Suprapubic skin (tissue), 4 donors: ENCODE data around the gene GLIPR1L2. TPM values are rescaled to one million over a fixed set of nuclear protein-coding genes. Genes with fewer than 3 reads are reported as not detected.
"Not testable (repeated sequence)": the region's sequence is repeated elsewhere in the genome, so short reads cannot be mapped to it uniquely, and the experiment has no call there.

ENCODE experiments used
- DNase-seq, 2 donors: peaks; one replicate each; pipeline ENCODE4 v3.0.0-alpha.2; 2019; ENCODE audit warnings: low spot score in 2 of 2
- H3K27ac ChIP-seq: fragments of 200-600 bp; sonication (generic); one replicate; pipeline ENCODE4 v1.5.1; 2019
- H3K27me3 ChIP-seq: fragments of 200-600 bp; sonication (generic); one replicate; pipeline ENCODE4 v1.5.1; 2019
- H3K36me3 ChIP-seq: fragments of 200-600 bp; sonication (generic); one replicate; pipeline ENCODE4 v1.5.1; 2019
- H3K4me1 ChIP-seq: fragments of 200-600 bp; sonication (generic); one replicate; pipeline ENCODE4 v1.5.1; 2019
- H3K4me3 ChIP-seq: fragments of 200-600 bp; sonication (generic); one replicate; pipeline ENCODE4 v1.5.1; 2019; ENCODE audit warnings: mild to moderate bottlenecking
- H3K9me3 ChIP-seq: fragments of 200-600 bp; sonication (generic); one replicate; pipeline ENCODE4 v1.5.1; 2019
- EP300 ChIP-seq: sonication (generic); formaldehyde crosslinking; IDR thresholded peaks from one replicate; pipeline ENCODE4 v1.6.1; 2017; ENCODE audit warnings: antibody characterized with exemption
- POLR2A ChIP-seq, 2 donors: fragments of 450-650 bp; IDR thresholded peaks; one replicate each; pipeline ENCODE4 v1.6.1; 2017; ENCODE audit warnings: antibody characterized with exemption in 2 of 2, mild to moderate bottlenecking in 2 of 2, moderate library complexity in 2 of 2
- POLR2AphosphoS5 ChIP-seq, 3 donors: sonication (generic); formaldehyde crosslinking; IDR thresholded peaks; one replicate each; pipeline ENCODE4 v1.6.1; 2017; ENCODE audit warnings: antibody characterized with exemption in 3 of 3
- WGBS: methylation state at CpG from one replicate; pipeline ENCODE4 v1.1.5; 2018; 5-methylcytosine and 5-hydroxymethylcytosine counted together
- total RNA-seq, 4 donors: library from RNA; depleted of rRNA; stranded (reverse); fragments of >200 nt; gene quantifications; one replicate each; pipeline ENCODE4 v1.1.0, GENCODE V29; 2016
- TF ChIP-seq, protein P1 (sequence below), 2 donors: fragments of 200-600 bp in 1 of 2; fragments of 450-650 bp in 1 of 2; sonication (generic) in 1 of 2; IDR thresholded peaks; one replicate each; pipeline ENCODE4 v1.5.1; 2016 to 2019; ENCODE audit warnings: antibody characterized with exemption in 2 of 2, mild to moderate bottlenecking in 1 of 2, moderate library complexity in 1 of 2

The GLIPR1L2 gene
- total RNA-seq, 4 donors from 2014 or later: 0.60 to 3.1 (median 2.3) TPM

DNA sequence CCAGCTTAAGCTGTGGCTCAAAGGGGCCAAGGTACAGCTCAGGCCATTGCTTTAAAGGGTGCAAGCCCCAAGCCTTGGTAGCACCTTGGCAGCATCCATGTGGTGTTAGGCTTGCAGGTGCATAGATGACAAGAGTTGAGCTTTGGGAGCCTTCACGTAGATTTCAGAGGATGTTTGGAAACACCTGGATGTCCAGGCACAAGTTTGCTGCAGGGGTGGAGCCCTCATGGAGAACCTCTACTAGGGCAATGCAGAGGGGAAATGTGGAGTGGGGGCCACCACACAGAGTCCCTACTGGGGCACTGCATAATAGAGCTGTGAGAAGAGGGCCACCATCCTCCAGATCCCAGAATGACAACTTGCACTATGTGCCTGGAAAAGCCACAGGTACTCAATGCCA lies 37.9 kb downstream of the GLIPR1L2 start:
- no peak for DNase-seq
- Histone ChIP-seq H3K4me1 (no peaks in the 10 kb centered on the region), H3K27me3 (no peaks in the 10 kb centered on the region), H3K27ac (no peak overlapping the region), H3K4me3 (no peak overlapping the region), H3K36me3 (no peaks in the 10 kb centered on the region), H3K9me3 (peaks cover 11% of the 10 kb centered on the region)
- TF ChIP-seq POLR2A (IDR thresholded peaks at IDR 0.05): no peak
- TF ChIP-seq POLR2AphosphoS5 (IDR thresholded peaks at IDR 0.05): no peak
- TF ChIP-seq, protein P1, sequence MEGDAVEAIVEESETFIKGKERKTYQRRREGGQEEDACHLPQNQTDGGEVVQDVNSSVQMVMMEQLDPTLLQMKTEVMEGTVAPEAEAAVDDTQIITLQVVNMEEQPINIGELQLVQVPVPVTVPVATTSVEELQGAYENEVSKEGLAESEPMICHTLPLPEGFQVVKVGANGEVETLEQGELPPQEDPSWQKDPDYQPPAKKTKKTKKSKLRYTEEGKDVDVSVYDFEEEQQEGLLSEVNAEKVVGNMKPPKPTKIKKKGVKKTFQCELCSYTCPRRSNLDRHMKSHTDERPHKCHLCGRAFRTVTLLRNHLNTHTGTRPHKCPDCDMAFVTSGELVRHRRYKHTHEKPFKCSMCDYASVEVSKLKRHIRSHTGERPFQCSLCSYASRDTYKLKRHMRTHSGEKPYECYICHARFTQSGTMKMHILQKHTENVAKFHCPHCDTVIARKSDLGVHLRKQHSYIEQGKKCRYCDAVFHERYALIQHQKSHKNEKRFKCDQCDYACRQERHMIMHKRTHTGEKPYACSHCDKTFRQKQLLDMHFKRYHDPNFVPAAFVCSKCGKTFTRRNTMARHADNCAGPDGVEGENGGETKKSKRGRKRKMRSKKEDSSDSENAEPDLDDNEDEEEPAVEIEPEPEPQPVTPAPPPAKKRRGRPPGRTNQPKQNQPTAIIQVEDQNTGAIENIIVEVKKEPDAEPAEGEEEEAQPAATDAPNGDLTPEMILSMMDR (IDR thresholded peaks at IDR 0.05): no peak
- no peak for TF ChIP-seq EP300
- WGBS: 100% methylated on average over 1 of the region's 1 CpG

DNA sequence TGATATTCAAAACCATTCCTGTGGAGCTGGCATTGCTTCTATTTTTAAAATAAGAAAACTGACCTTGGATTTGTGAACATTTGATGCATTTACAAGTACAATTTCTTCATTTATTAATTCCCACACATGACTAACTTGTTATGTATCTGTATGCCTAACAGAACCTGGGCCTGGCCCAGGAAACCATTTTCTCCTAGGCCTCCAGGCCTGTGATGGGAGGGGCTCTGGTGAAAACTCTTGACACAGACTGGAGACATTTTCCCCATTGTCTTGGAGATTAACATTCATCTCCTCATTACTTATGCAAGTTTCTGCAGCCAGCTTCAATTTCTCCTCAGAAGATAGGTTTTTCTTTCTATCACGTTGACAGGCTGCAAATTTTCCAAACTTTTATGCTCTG lies 42.0 kb downstream of the GLIPR1L2 start:
- no peak overlapping the region for H3K4me3 ChIP-seq
- DNase-seq: no peak
- WGBS: 58% methylated on average over 1 of the region's 1 CpG

DNA sequence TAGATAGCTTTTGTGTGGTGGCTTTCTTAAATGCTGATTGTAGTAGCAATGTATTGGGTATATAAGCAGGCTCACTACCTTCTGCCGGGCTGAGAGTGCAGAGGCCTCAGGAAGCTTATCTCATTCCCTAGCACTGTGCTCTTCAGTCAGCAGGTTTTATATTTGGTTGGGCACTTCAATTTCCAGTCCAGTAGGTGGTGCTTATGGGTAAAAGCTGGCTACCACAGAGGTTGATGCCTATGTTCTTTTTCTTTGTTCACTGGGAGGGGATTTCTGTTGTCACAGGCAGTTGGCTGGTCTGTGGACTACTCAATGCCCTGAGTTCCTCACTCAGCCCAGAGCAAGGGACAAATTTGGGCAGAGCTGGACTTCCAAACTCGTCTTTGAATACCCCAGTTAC lies 46.7 kb downstream of the GLIPR1L2 start:
- DNase-seq: no peak
- Histone ChIP-seq H3K36me3 (no peaks in the 10 kb centered on the region), H3K9me3 (peaks cover 3% of the 10 kb centered on the region), H3K4me3 (no peak overlapping the region), H3K27ac (no peak overlapping the region), H3K4me1 (no peaks in the 10 kb centered on the region), H3K27me3 (no peaks in the 10 kb centered on the region)
- 84% methylated on average over 2 of the region's 2 CpGs for WGBS
- TF ChIP-seq POLR2AphosphoS5 (IDR thresholded peaks at IDR 0.05) (no peak), EP300 (no peak), POLR2A (IDR thresholded peaks at IDR 0.05) (no peak)
- TF ChIP-seq, protein P1 (IDR thresholded peaks at IDR 0.05): no peak

More for the DNA sequence above, 42.0 kb downstream of the GLIPR1L2 start:
- Histone ChIP-seq H3K36me3 (no peaks in the 10 kb centered on the region), H3K27me3 (no peaks in the 10 kb centered on the region), H3K9me3 (peaks cover 9% of the 10 kb centered on the region), H3K4me1 (no peaks in the 10 kb centered on the region), H3K27ac (no peak overlapping the region)
- TF ChIP-seq POLR2AphosphoS5 (IDR thresholded peaks at IDR 0.05): no peak

DNA sequence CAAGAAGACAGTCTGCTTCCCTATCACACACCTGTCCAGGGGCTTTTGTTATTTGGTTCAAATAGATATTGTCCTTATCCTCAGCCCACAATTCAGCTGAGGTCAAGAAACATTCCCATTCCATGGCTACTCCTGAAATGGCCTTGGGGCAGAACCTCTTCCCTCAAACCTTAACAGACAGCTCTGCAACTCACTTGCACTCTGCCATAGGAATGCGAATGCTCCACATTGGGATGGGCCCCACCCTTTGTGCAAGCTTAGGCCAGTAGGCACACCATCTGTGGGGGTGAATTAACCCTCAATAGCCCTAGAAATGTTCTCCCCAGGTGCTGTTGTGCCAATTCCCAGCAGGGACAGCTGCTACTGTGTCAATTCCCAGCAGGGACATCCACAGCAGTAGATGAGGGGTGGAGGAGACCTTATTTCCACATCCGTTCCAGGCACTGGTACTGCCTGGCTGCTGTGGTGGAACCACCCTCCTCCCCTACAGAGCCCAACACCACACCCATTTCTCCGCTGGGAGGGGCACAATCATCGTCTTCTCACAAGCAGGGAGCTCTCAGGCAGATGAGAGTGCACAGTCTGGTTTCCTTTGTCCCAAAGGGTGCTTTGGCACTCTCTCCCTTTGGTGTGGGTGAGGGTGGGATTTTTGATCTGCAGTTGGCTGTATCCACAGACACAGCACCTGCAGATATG lies 47.3 kb downstream of the GLIPR1L2 start:
- DNase-seq: no peak
- Histone ChIP-seq H3K27me3 (no peaks in the 10 kb centered on the region), H3K4me1 (no peaks in the 10 kb centered on the region), H3K27ac (no peak overlapping the region), H3K4me3 (no peak overlapping the region), H3K9me3 (peaks cover 3% of the 10 kb centered on the region), H3K36me3 (no peaks in the 10 kb centered on the region)
- WGBS: 83% methylated on average over 4 of the region's 4 CpGs
- TF ChIP-seq POLR2AphosphoS5 (IDR thresholded peaks at IDR 0.05) (no peak), EP300 (no peak), POLR2A (IDR thresholded peaks at IDR 0.05) (no peak)
- TF ChIP-seq, protein P1 (IDR thresholded peaks at IDR 0.05): no peak

DNA sequence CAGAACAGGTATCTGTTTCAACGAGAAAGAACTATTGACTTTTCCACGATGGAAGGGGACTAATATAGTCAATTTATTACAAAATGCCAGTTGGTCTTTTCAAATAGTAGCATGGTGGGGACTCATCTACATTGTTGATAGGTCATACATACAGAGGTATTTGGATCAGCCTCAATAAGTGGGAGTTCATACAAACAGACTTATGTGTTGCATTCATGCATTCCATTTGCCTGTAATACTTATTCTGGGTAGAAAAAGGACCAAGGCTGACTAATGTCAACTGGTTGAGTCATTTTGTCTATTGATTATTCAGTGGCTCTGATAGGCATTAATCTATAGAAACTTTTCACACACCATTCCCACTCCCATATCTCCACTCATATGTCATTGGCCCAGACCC lies 48.2 kb downstream of the GLIPR1L2 start:
- 95% methylated on average over 2 of the region's 2 CpGs for WGBS
- Histone ChIP-seq H3K27me3 (no peaks in the 10 kb centered on the region), H3K27ac (no peak overlapping the region), H3K9me3 (peaks cover 3% of the 10 kb centered on the region), H3K4me3 (no peak overlapping the region), H3K36me3 (no peaks in the 10 kb centered on the region), H3K4me1 (no peaks in the 10 kb centered on the region)
- no peak for DNase-seq
- TF ChIP-seq POLR2A (IDR thresholded peaks at IDR 0.05): no peak
- TF ChIP-seq, protein P1 (IDR thresholded peaks at IDR 0.05): no peak
- TF ChIP-seq POLR2AphosphoS5 (IDR thresholded peaks at IDR 0.05): no peak
- TF ChIP-seq EP300: no peak

DNA sequence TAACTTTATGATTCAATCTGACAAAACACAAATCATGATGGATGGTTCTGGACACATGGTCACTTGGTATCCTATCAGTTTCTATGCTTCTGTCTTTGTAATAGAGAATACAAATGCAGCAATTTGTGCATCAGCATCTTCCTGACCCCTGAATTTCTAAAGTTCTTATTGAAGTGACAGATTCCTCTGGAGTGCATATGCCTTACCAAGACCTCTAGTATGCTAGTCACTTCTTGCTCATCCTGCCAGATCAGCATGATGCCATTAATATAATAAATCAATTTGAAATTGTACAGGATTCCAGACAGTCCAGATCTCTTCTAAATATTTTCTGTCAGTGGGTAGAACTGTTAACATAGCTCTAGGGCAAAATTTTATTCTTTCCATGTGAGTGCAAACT lies 49.0 kb downstream of the GLIPR1L2 start:
- no peak for DNase-seq
- no peak for TF ChIP-seq POLR2A (IDR thresholded peaks at IDR 0.05)
- no peak for TF ChIP-seq EP300
- TF ChIP-seq, protein P1 (IDR thresholded peaks at IDR 0.05): no peak
- TF ChIP-seq POLR2AphosphoS5 (IDR thresholded peaks at IDR 0.05): no peak

DNA sequence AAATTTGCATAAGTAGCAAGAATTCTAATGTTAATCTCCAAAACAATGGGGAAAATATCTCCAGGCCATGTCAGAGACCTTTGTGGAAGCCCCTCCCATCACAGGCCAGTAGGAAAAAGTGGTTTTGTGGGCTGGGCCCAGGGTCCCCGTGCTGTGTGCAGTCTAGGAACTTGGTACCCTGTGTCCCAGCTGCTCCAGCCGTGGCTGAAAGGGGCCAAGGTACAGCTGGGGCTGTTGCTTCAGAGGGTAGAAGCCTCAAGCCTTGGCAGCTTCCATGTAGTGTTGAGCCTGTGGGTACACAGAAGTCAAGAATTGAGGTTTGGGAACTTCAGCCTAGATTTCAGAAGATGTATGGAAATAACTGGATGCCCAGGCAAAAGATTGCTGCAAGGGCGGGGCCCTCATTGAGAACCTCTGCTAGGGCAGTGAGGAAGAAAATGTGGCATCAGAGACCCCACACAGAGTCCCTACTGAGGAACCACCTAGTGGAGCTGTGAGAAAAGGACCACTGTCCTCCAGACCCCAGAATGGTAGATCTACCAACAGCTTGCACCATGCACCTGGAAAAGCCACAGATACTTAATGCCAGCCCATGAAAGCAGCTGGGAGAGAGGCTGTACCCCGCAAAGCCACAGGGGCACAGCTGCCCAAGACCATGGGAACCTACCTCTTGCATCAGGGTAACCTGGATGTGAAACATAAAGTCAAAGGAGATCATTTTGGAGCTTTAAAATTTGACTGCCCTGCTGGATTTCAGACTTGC lies 51.0 kb downstream of the GLIPR1L2 start:
- H3K36me3 ChIP-seq, H3K4me3 ChIP-seq, H3K27ac ChIP-seq, H3K9me3 ChIP-seq, H3K27me3 ChIP-seq, DNase-seq, H3K4me1 ChIP-seq: not testable (repeated sequence)
- 76% methylated on average over 4 of the region's 4 CpGs for WGBS

More for the DNA sequence above, 49.0 kb downstream of the GLIPR1L2 start:
- no peaks in the 10 kb centered on the region for H3K27me3 ChIP-seq
- H3K27ac ChIP-seq: no peak overlapping the region
- H3K36me3 ChIP-seq: no peaks in the 10 kb centered on the region
- peaks cover 3% of the 10 kb centered on the region for H3K9me3 ChIP-seq
- H3K4me3 ChIP-seq: no peak overlapping the region
- H3K4me1 ChIP-seq: no peaks in the 10 kb centered on the region

DNA sequence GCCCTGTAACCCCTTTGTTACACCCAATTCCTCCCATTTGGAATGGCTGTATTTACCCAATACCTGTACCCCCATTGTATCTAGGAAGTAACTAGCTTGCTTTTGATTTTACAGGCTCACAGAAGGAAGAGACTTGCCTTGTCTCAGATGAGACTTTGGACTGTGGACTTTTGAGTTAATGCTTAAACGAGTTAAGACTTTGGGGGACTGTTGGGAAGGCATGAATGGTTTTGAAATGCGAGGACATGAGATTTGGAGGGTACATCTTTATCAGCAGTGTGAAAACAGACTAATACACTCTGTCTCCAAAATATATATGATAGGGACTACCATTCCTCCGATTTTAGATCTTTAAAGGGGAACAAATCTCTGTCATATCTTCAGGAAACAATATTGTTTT lies 51.6 kb downstream of the GLIPR1L2 start:
- not testable (repeated sequence) for H3K4me1 ChIP-seq, H3K27ac ChIP-seq, H3K27me3 ChIP-seq, H3K36me3 ChIP-seq, DNase-seq, H3K9me3 ChIP-seq, H3K4me3 ChIP-seq
- 88% methylated on average over 3 of the region's 3 CpGs for WGBS
